GM12878 (cell line): ENCODE measurements around the gene LYPLA2. TPM values are rescaled to one million over a fixed set of nuclear protein-coding genes. Genes with fewer than 3 reads are reported as not detected.

Experiments
- ATAC-seq: fragments of 200-7000 bp; cut with Tn5 transposase; 3 replicates; pipeline ENCODE4 v1.9.1; 2020; ENCODE audit warnings: mild to moderate bottlenecking, moderate library complexity
- BruUV-seq: library from RNA; stranded (reverse); fragments of 400-500 nt; replicated peaks from 2 replicates; lab custom pipeline; 2021; lab: Mats Ljungman, UMichigan
- CTCF ChIA-PET: fragments of 300-600 bp; sonication (Branson Sonifier 250); formaldehyde crosslinking; extraction: SDS; loops from one replicate; lab custom pipeline; 2021; ENCODE audit warnings: inconsistent platforms; lab: Yijun Ruan, JAX
- POLR2A ChIA-PET: fragments of 350-600 bp; formaldehyde crosslinking; extraction: SDS; loops from one replicate; lab custom pipeline; 2021; ENCODE audit warnings: inconsistent platforms; lab: Charles Lee
- RAD21 ChIA-PET: fragments of 300-600 bp; sonication (Branson Sonifier 250); formaldehyde crosslinking; loops from one replicate; lab custom pipeline; 2023; ENCODE audit warnings: antibody characterized with exemption; ENCODE audit not compliant: unreplicated experiment; lab: Charles Lee
- SMC1A ChIA-PET: fragments of 300-600 bp; sonication (Branson Sonifier 250); formaldehyde crosslinking; loops from one replicate; lab custom pipeline; 2023; ENCODE audit not compliant: unreplicated experiment, uncharacterized antibody; lab: Charles Lee
- DNase-seq: peaks from one replicate; pipeline ENCODE4 v3.0.0-alpha.2; 2011; ENCODE audit warnings: low read depth, low spot score
- FAIRE-seq: peaks from 3 replicates; lab custom pipeline; 2011; peaks lifted over from hg19 to GRCh38; lab: Jason Lieb, UNC
- H2AFZ ChIP-seq: 2 replicates; pipeline ENCODE4 v1.6.0; 2011; ENCODE audit warnings: low read depth, low read length, control low read depth; ENCODE audit not compliant: control insufficient read depth
- H3K27ac ChIP-seq: 2 replicates; pipeline ENCODE4 v1.5.1; 2011; ENCODE audit warnings: control low read depth; ENCODE audit not compliant: control insufficient read depth, insufficient read depth
- H3K27me3 ChIP-seq, 2 experiments: replicated peaks in 1 of 2; 2 replicates each; pipeline versions ENCODE4 v1.6.0 to v1.6.1; 2011; ENCODE audit warnings: low read length in 1 of 2; ENCODE audit not compliant: control insufficient read depth in 2 of 2, insufficient read depth in 2 of 2
- H3K36me3 ChIP-seq, 2 experiments: 2 replicates each; pipeline ENCODE4 v1.5.1; 2011; ENCODE audit warnings: low read length in 1 of 2; ENCODE audit not compliant: control insufficient read depth in 2 of 2, insufficient read depth in 2 of 2
- H3K4me1 ChIP-seq: 2 replicates; pipeline ENCODE4 v1.6.1; 2011; ENCODE audit warnings: mild to moderate bottlenecking, low read length, moderate library complexity, mixed read lengths; ENCODE audit not compliant: control insufficient read depth, insufficient read depth
- H3K4me2 ChIP-seq: 2 replicates; pipeline ENCODE4 v1.6.0; 2011; ENCODE audit warnings: control low read depth; ENCODE audit not compliant: control insufficient read depth, insufficient read depth
- H3K4me3 ChIP-seq: fragments of 200-600 bp; sonication (generic); 2 replicates; pipeline ENCODE4 v1.5.1; 2016
- H3K79me2 ChIP-seq: 2 replicates; pipeline ENCODE4 v1.6.0; 2011; ENCODE audit warnings: low read length; ENCODE audit not compliant: control insufficient read depth, insufficient read depth
- H3K9ac ChIP-seq: 2 replicates; pipeline ENCODE4 v1.8.0; 2011; ENCODE audit warnings: low read length, control low read depth, mixed read lengths; ENCODE audit not compliant: control insufficient read depth, insufficient read depth
- H3K9me3 ChIP-seq: replicated peaks from 3 replicates; pipeline ENCODE4 v1.5.1; 2011; ENCODE audit warnings: mild to moderate bottlenecking, low read length; ENCODE audit not compliant: control insufficient read depth, insufficient read depth
- H4K20me1 ChIP-seq: 2 replicates; pipeline ENCODE4 v1.6.0; 2011; ENCODE audit not compliant: control insufficient read depth, insufficient read depth
- BMI1 ChIP-seq: fragments of 450-650 bp; IDR thresholded peaks from 2 replicates; pipeline ENCODE4 v1.6.1; 2016; ENCODE audit warnings: mild to moderate bottlenecking, moderate library complexity, borderline replicate concordance
- CTCF ChIP-seq, 3 experiments: IDR thresholded peaks in 2 of 3; conservative IDR thresholded peaks in 1 of 3; 2 replicates each; pipeline ENCODE4 v1.5.1; 2011; ENCODE audit warnings: low read depth in 3 of 3, low read length in 3 of 3, mild to moderate bottlenecking in 3 of 3, control low read depth in 2 of 3, moderate library complexity in 2 of 3, inconsistent platforms in 1 of 3, mixed read lengths in 1 of 3; ENCODE audit not compliant: control insufficient read depth in 2 of 3, insufficient read depth in 1 of 3; ENCODE audit errors: extremely low read depth in 1 of 3
- EGR1 ChIP-seq, 2 experiments: IDR thresholded peaks; 1 replicate in 1 of 2; 2 replicates in 1 of 2; pipeline ENCODE4 v1.6.1; 2011 to 2012; ENCODE audit warnings: low read depth in 2 of 2, low read length in 2 of 2, borderline replicate concordance in 1 of 2, mild to moderate bottlenecking in 1 of 2, moderate library complexity in 1 of 2
- HDAC6 ChIP-seq: fragments of 200-600 bp; sonication (generic); IDR thresholded peaks from one replicate; pipeline ENCODE4 v1.8.0; 2017; ENCODE audit warnings: antibody characterized with exemption; ENCODE audit not compliant: unreplicated experiment
- IRF4 ChIP-seq: IDR thresholded peaks from 2 replicates; pipeline ENCODE4 v1.6.1; 2011; ENCODE audit warnings: low read depth, low read length
- MXI1 ChIP-seq: fragments of 150-350 bp; IDR thresholded peaks from 2 replicates; pipeline ENCODE4 v1.6.1; 2011; ENCODE audit warnings: low read depth, mild to moderate bottlenecking, inconsistent platforms, low read length, improper control_type of control experiment
- MYC ChIP-seq: IDR thresholded peaks from 2 replicates; pipeline ENCODE4 v1.6.1; 2011; ENCODE audit warnings: mild to moderate bottlenecking, low read length, moderate library complexity, inconsistent platforms; ENCODE audit not compliant: insufficient read depth, insufficient replicate concordance, insufficient read length, severe bottlenecking
- NRF1 ChIP-seq: conservative IDR thresholded peaks from 2 replicates; pipeline ENCODE4 v1.6.1; 2011; ENCODE audit warnings: mild to moderate bottlenecking, low read depth, low read length, improper control_type of control experiment
- PKNOX1 ChIP-seq: fragments of 450-650 bp; IDR thresholded peaks from 2 replicates; pipeline ENCODE4 v1.6.1; 2016; ENCODE audit warnings: mild to moderate bottlenecking
- POLR2AphosphoS2 ChIP-seq: IDR thresholded peaks from 2 replicates; pipeline ENCODE4 v1.6.1; 2011; ENCODE audit warnings: low read depth, mild to moderate bottlenecking, low read length, improper control_type of control experiment, moderate library complexity
- RAD21 ChIP-seq: IDR thresholded peaks from 2 replicates; pipeline ENCODE4 v1.6.1; 2011; ENCODE audit warnings: mild to moderate bottlenecking, low read depth, low read length, moderate library complexity; ENCODE audit not compliant: insufficient read depth
- RELA ChIP-seq: fragments of 450-650 bp; IDR thresholded peaks from 2 replicates; pipeline ENCODE4 v1.8.0; 2014; ENCODE audit warnings: borderline replicate concordance; ENCODE audit not compliant: partially characterized antibody
- SMAD5 ChIP-seq: IDR thresholded peaks from 2 replicates; pipeline ENCODE4 v1.6.1; 2016; ENCODE audit warnings: antibody characterized with exemption, low read depth
- SMARCA5 ChIP-seq: fragments of 450-650 bp; IDR thresholded peaks from 2 replicates; pipeline ENCODE4 v1.6.1; 2017; ENCODE audit warnings: mild to moderate bottlenecking
- SMC3 ChIP-seq: IDR thresholded peaks from 2 replicates; pipeline ENCODE4 v1.6.1; 2011; ENCODE audit warnings: low read length, improper control_type of control experiment, borderline replicate concordance
- YY1 ChIP-seq: IDR thresholded peaks from 2 replicates; pipeline ENCODE4 v1.6.1; 2011; ENCODE audit warnings: low read depth, mild to moderate bottlenecking, low read length
- ZNF24 ChIP-seq: fragments of 450-650 bp; IDR thresholded peaks from 2 replicates; pipeline ENCODE4 v1.6.1; 2017; ENCODE audit warnings: antibody characterized with exemption, mild to moderate bottlenecking
- WGBS: methylation state at CpG from one replicate; pipeline ENCODE4 v1.1.6; 2016; ENCODE audit warnings: low lambda C conversion rate; ENCODE audit not compliant: insufficient replicate concordance, insufficient coverage; ENCODE audit errors: missing lambda C conversion rate; 5-methylcytosine and 5-hydroxymethylcytosine counted together
- in situ Hi-C: fragments of 300-500 bp; cut with MboI; formaldehyde crosslinking; loops from 9 replicates; pipeline ENCODE4 v1.14.3; 2018; ENCODE audit warnings: mixed read lengths
- intact Hi-C: fragments of 100-400 bp; cut with micrococcal nuclease; formaldehyde crosslinking; loops from one replicate; pipeline ENCODE4 v1.14.2; 2022; ENCODE audit not compliant: unreplicated experiment
- polyA plus RNA-seq, 11 experiments: library from polyadenylated mRNA; depleted of rRNA in 4 of 11; unstranded in 6 of 11; stranded (reverse) in 5 of 11; fragments of >200 nt; fragmentation: Nextera tagmentation in 4 of 11; fragmentation: Illumina TruSeq in 1 of 11; extraction: Ambion mirVana in 4 of 11; extraction: Trizol in 1 of 11; gene quantifications; 1 replicate in 1 of 11; 2 replicates in 10 of 11; pipeline versions ENCODE4 v1.2.1 to v1.2.3, GENCODE V29; 2011 to 2016; ENCODE audit warnings: inconsistent platforms in 2 of 11, missing spikeins in 2 of 11, low read depth in 1 of 11
- total RNA-seq, 4 experiments: library from RNA; depleted of rRNA in 3 of 4; stranded (reverse); fragments of >200 nt in 3 of 4; fragmentation: Illumina TruSeq in 1 of 4; extraction: Trizol in 1 of 4; gene quantifications; 2 replicates each; pipeline versions ENCODE4 v1.2.1 to v1.2.3, GENCODE V29; 2013 to 2021

LYPLA2 gene
- total and polyA plus RNA-seq, 10 of the 15 experiments (the other 5 are each of a cell fraction or from before 2014, with no cell fraction given), result 2.7 to 129 (median 62.3) TPM

- in situ Hi-C loops, result loop anchor here (5.0 kb wide), 1 partner anchor 145 kb away; no protein-coding TSS in a partner anchor
- CTCF ChIA-PET, result interaction anchor here (0.6 to 9.3 kb wide), 69 partner anchors 8 to 748 kb away, joined by 3 to 130 read pairs (median 4); partner anchors contain the start of genes CNR2, GALE and PITHD1
- ATAC-seq (peak; percentile 99), DNase-seq (peak; percentile 27), FAIRE-seq (peak; percentile 95)
- no peak overlapping the region for H3K9ac ChIP-seq
- SMC1A ChIA-PET, result interaction anchor here (0.7 to 2.9 kb wide), 22 partner anchors 8 to 621 kb away, joined by 3 to 69 read pairs (median 5); partner anchors contain the start of genes CNR2, GALE and RPL11
- RAD21 ChIA-PET, result interaction anchor here (0.6 to 2.7 kb wide), 25 partner anchors 8 to 339 kb away, joined by 3 to 80 read pairs (median 3); partner anchors contain the start of genes CNR2, HMGCL, LYPLA2 and MYOM3
- H3K4me3 ChIP-seq, result no peak overlapping the region
- POLR2A ChIA-PET, result interaction anchor here (0.5 to 1.2 kb wide), 6 partner anchors 9 to 508 kb away, joined by 3 to 5 read pairs (median 4); partner anchors contain the start of gene HMGCL
- WGBS, result 11% methylated on average over 14 of the region's 14 CpGs
- no peak for TF ChIP-seq MYC
- TF ChIP-seq CTCF (IDR thresholded peaks at IDR 0.05 in 2 of 3, conservative IDR thresholded peaks at IDR 0.05 in 1 of 3; ENCODE audit: control insufficient read depth in 2 of 3, extremely low read depth in 1 of 3, insufficient read depth in 1 of 3, low read depth in 3 of 3, low read length in 3 of 3), result peak; percentile 97 to 98 (median 98); a peak in 5 of 6 replicates
- TF ChIP-seq RELA, result no peak
- peak; percentile 73; the same call in 1 of the 2 replicates for TF ChIP-seq YY1
- TF ChIP-seq PKNOX1, result no peak
- TF ChIP-seq EGR1 (IDR thresholded peaks at IDR 0.05; ENCODE audit: borderline replicate concordance in 1 of 2, low read depth in 2 of 2, low read length in 2 of 2), result no peak
- TF ChIP-seq IRF4, result 0 out of 2 replicates have a peak, but pooled peaks have one; percentile 22
- peak; percentile 58; the same call in 1 of the 2 replicates for TF ChIP-seq SMARCA5
- TF ChIP-seq NRF1, result no peak
- TF ChIP-seq MXI1, result no peak
- TF ChIP-seq BMI1, result no peak
- peak; percentile 96 for TF ChIP-seq ZNF24
- no peak for TF ChIP-seq POLR2AphosphoS2
- TF ChIP-seq SMAD5, result no peak
- peak; percentile 92 for TF ChIP-seq SMC3
- TF ChIP-seq HDAC6, result no peak
- peak; percentile 91 for TF ChIP-seq RAD21
- H4K20me1 ChIP-seq, result no peaks in the 10 kb centered on the region
- H3K4me2 ChIP-seq, result peak overlapping the region; percentile 21; the same call in 1 of the 2 replicates
- no peak overlapping the region for H3K27ac ChIP-seq
- H3K79me2 ChIP-seq, result peaks cover 6% of the 10 kb centered on the region
- BruUV-seq, result no TSS peak
- H2AFZ ChIP-seq, result 0 out of 2 replicates have a peak overlapping the region, but pooled peaks have one; percentile 11
- peaks cover 0 to 3% of the 10 kb centered on the region in 2 experiments; a peak in 1 of 4 replicates for H3K36me3 ChIP-seq
- intact Hi-C loops, result loop anchor here (1.0 to 10.0 kb wide), 2 partner anchors 144 to 253 kb away; no protein-coding TSS in a partner anchor
- no peaks in the 10 kb centered on the region for H3K27me3 ChIP-seq
- no peaks in the 10 kb centered on the region for H3K9me3 ChIP-seq
- H3K4me1 ChIP-seq, result peaks cover 12% of the 10 kb centered on the region
Observed at GRCh38 chr1:23772049-23772853, 18.7 kb upstream of the LYPLA2 start.
